ENCODE data around the gene BAZ2B.

DNA sequence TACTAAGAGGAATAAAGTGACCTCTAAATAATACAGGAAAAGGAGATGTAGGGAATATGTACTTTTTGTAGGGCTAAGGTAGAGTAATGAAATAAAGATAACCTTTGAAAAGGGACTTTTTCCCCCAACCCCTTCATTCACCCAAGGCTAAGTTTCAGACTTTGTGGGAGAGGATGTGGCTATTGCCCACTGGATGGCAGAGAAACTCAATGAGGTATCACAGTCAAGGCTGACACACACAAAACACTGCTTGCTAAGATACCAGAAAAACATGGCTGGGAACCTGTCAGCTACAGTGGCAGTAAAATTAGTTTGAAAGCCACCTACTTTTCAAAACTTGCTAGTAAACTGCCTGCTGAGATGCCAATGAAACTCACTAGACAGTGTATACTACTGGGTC lies 171.0 kb downstream of the BAZ2B start:
- no peak for TF ChIP-seq EZH2 (IDR thresholded peaks at IDR 0.05)
- no peak for TF ChIP-seq POLR2AphosphoS5 (IDR thresholded peaks at IDR 0.05; ENCODE audit: borderline replicate concordance, low read depth, low read length)

Measured in SK-N-MC (cell line).